K562 (cell line): ENCODE measurements around the gene ZNF705A. TPM values are rescaled to one million over a fixed set of nuclear protein-coding genes. Genes with fewer than 3 reads are reported as not detected.
"Not testable (repeated sequence)": the region's sequence is repeated elsewhere in the genome, so short reads cannot be mapped to it uniquely, and the experiment has no call there.

Source experiments
- ATAC-seq: fragments of 200-7000 bp; cut with Tn5 transposase; 3 replicates; pipeline ENCODE4 v1.9.1; 2020; ENCODE audit warnings: moderate library complexity
- BruUV-seq: library from RNA; stranded (reverse); fragments of 400-500 nt; replicated peaks from 2 replicates; lab custom pipeline; 2021; lab: Mats Ljungman, UMichigan
- CTCF ChIA-PET: fragments of 300-600 bp; formaldehyde crosslinking; extraction: SDS; loops from one replicate; lab custom pipeline; 2021; ENCODE audit warnings: low intra/inter-chr PET ratio; lab: Yijun Ruan, JAX
- POLR2A ChIA-PET: fragments of 300-600, 350-650 bp; sonication (Branson Sonifier 250); formaldehyde crosslinking; extraction: SDS; loops from one replicate; lab custom pipeline; 2021; ENCODE audit warnings: antibody characterized with exemption, inconsistent platforms; lab: Yijun Ruan, JAX
- DNase-seq, 4 experiments: peaks; one replicate each; pipeline versions ENCODE4 v3.0.0 to v3.0.0-alpha.2; 2011 to 2018; ENCODE audit warnings: low spot score in 3 of 4, mixed read lengths in 3 of 4; ENCODE audit errors: extremely low read depth in 1 of 4
- FAIRE-seq: peaks from 2 replicates; lab custom pipeline; 2011; peaks lifted over from hg19 to GRCh38; lab: Jason Lieb, UNC
- H2AFZ ChIP-seq: 2 replicates; pipeline ENCODE4 v1.6.0; 2011; ENCODE audit warnings: low read depth, low read length, control low read depth, inconsistent platforms
- H3K27ac ChIP-seq: fragments of 200-600 bp; 3 replicates; pipeline ENCODE4 v1.8.0; 2011; ENCODE audit warnings: low read depth, mild to moderate bottlenecking, control low read depth, inconsistent platforms, low read length, moderate library complexity, mixed read lengths; ENCODE audit errors: extremely low read depth
- H3K27me3 ChIP-seq, 2 experiments: fragments of 300-600 bp in 1 of 2; 2 replicates in 1 of 2; 3 replicates in 1 of 2; pipeline versions ENCODE4 v1.6.0 to v1.8.0; 2011; ENCODE audit warnings: inconsistent platforms in 2 of 2, low read length in 2 of 2, mild to moderate bottlenecking in 1 of 2, mixed read lengths in 1 of 2, moderate library complexity in 1 of 2; ENCODE audit not compliant: control insufficient read depth in 2 of 2, insufficient read depth in 2 of 2
- H3K36me3 ChIP-seq: fragments of 300-600 bp; 3 replicates; pipeline ENCODE4 v1.8.0; 2011; ENCODE audit warnings: mild to moderate bottlenecking, low read length, inconsistent platforms; ENCODE audit not compliant: control insufficient read depth, insufficient read depth
- H3K4me1 ChIP-seq, 2 experiments: fragments of 200-600 bp in 1 of 2; replicated peaks in 1 of 2; 2 replicates in 1 of 2; 3 replicates in 1 of 2; pipeline versions ENCODE4 v1.5.1 to v1.8.0; 2011; ENCODE audit warnings: inconsistent platforms in 2 of 2, low read length in 2 of 2, mild to moderate bottlenecking in 1 of 2, mixed read lengths in 1 of 2, moderate library complexity in 1 of 2; ENCODE audit not compliant: control insufficient read depth in 2 of 2, insufficient read depth in 2 of 2
- H3K4me2 ChIP-seq: 2 replicates; pipeline ENCODE4 v1.6.1; 2011; ENCODE audit warnings: low read length, control low read depth, inconsistent platforms, mixed read lengths; ENCODE audit not compliant: insufficient read depth
- H3K4me3 ChIP-seq: fragments of 200-600 bp; sonication (generic), shearing (Covaris generic); 2 replicates; pipeline ENCODE4 v1.5.1; 2016; ENCODE audit warnings: control low read depth, inconsistent platforms
- H3K79me2 ChIP-seq: fragments of 200-600 bp; 3 replicates; pipeline ENCODE4 v1.8.0; 2011; ENCODE audit warnings: low read length, inconsistent platforms; ENCODE audit not compliant: control insufficient read depth, insufficient read depth
- H3K9ac ChIP-seq, 2 experiments: 2 replicates each; pipeline versions ENCODE4 v1.6.0 to v1.6.1; 2011; ENCODE audit warnings: low read depth in 2 of 2, low read length in 2 of 2, control low read depth in 1 of 2, inconsistent platforms in 1 of 2, mild to moderate bottlenecking in 1 of 2, mixed read lengths in 1 of 2; ENCODE audit not compliant: insufficient read depth in 1 of 2
- H3K9me1 ChIP-seq: one replicate; pipeline ENCODE4 v1.6.0; 2011; ENCODE audit warnings: inconsistent platforms, mild to moderate bottlenecking, low read length, moderate library complexity; ENCODE audit not compliant: control insufficient read depth, insufficient read depth
- H3K9me3 ChIP-seq: replicated peaks from 2 replicates; pipeline ENCODE4 v1.5.1; 2011; ENCODE audit warnings: low read depth, low read length, inconsistent platforms; ENCODE audit not compliant: control insufficient read depth, insufficient read depth
- H4K20me1 ChIP-seq: replicated peaks from 2 replicates; pipeline ENCODE4 v1.6.1; 2011; ENCODE audit warnings: low read length, inconsistent platforms, mixed read lengths; ENCODE audit not compliant: control insufficient read depth, insufficient read depth
- WGBS: fragments of 100-300 bp; shearing (Covaris generic); methylation state at CpG from one replicate; pipeline ENCODE4 v1.1.6; 2016; ENCODE audit warnings: low coverage, mixed read lengths; ENCODE audit not compliant: insufficient coverage; ENCODE audit errors: missing lambda C conversion rate; 5-methylcytosine and 5-hydroxymethylcytosine counted together
- in situ Hi-C: fragments of 300-500 bp; cut with MboI; formaldehyde crosslinking; loops from 4 replicates; pipeline ENCODE4 v1.15.0; 2018; ENCODE audit warnings: inconsistent platforms, mixed read lengths
- intact Hi-C: fragments of 100-400 bp; cut with micrococcal nuclease; formaldehyde crosslinking; loops from 2 replicates; pipeline ENCODE4 v1.14.2; 2022
- polyA plus RNA-seq, 8 experiments: library from polyadenylated mRNA; depleted of rRNA in 4 of 8; stranded (reverse) in 5 of 8; unstranded in 3 of 8; fragments of >200 nt; fragmentation: Nextera tagmentation in 2 of 8; fragmentation: Illumina TruSeq in 1 of 8; extraction: Ambion mirVana in 2 of 8; extraction: Trizol in 1 of 8; gene quantifications; 2 replicates each; pipeline versions ENCODE4 v1.2.1 to v1.2.3, GENCODE V29; 2011 to 2014; ENCODE audit warnings: inconsistent platforms in 1 of 8, missing spikeins in 1 of 8
- total RNA-seq, 7 experiments: library from RNA; depleted of rRNA in 6 of 7; stranded (reverse); fragments of >200 nt in 6 of 7; fragmentation: Illumina TruSeq in 2 of 7; extraction: Trizol in 2 of 7; gene quantifications; 2 replicates each; pipeline versions ENCODE4 v1.2.1 to v1.2.3, GENCODE V29; 2011 to 2021; ENCODE audit warnings: low replicate concordance in 1 of 7

Gene ZNF705A
- total and polyA plus RNA-seq, 9 of the 15 experiments (the other 6 are each of a cell fraction or from before 2014, with no cell fraction given) = not detected

DNA sequence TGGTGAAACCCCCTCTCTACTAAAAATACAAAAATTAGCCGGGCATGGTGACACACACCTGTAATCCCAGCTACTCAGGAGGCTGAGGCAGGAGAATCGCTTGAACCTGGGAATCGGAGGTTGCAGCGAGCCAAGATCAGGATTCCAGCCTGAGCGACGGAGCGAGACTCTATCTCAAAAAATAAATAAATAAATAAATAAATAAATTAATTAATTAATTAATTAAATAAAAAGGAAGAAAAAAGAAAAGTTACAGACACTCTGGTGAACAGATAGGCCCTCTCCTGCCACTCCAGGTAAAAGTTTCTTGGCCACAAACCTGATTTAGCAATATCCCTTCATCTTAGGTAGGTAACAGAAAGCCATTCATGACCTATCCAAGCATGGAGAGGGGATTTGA lies 26.1 kb downstream of the ZNF705A start:
- CTCF ChIA-PET, FAIRE-seq: not testable (repeated sequence)

DNA sequence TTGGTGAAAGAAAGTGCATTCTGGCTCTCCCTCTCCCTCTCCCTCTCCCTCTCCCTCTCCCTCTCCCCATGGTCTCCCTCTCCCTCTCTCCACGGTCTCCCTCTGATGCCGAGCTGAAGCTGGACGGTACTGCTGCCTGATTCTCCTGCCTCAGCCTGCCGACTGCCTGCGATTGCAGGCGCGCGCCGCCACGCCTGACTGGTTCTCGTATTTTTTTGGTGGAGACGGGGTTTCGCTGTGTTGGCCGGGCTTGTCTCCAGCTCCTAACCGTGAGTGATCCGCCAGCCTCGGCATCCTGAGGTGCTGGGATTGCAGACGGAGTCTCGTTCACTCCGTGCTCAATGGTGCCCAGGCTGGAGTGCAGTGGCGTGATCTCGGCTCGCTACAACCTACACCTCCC lies 26.5 kb downstream of the ZNF705A start:
- H3K9me3 ChIP-seq, DNase-seq, POLR2A ChIA-PET, in situ Hi-C loops, H3K27ac ChIP-seq, H3K9ac ChIP-seq, H3K36me3 ChIP-seq, BruUV-seq, H3K4me2 ChIP-seq, intact Hi-C loops, H3K9me1 ChIP-seq, H4K20me1 ChIP-seq, H3K27me3 ChIP-seq, H3K4me3 ChIP-seq, FAIRE-seq, H2AFZ ChIP-seq, H3K79me2 ChIP-seq, ATAC-seq, CTCF ChIA-PET, H3K4me1 ChIP-seq: not testable (repeated sequence)
- 47% methylated on average over 3 of the region's 23 CpGs for WGBS

More for the DNA sequence above, 26.1 kb downstream of the ZNF705A start:
- intact Hi-C loops, H3K9ac ChIP-seq, H4K20me1 ChIP-seq, H3K4me2 ChIP-seq, in situ Hi-C loops, BruUV-seq, POLR2A ChIA-PET, H3K27ac ChIP-seq, H3K27me3 ChIP-seq, H3K9me1 ChIP-seq, H3K79me2 ChIP-seq, H3K4me1 ChIP-seq, H3K4me3 ChIP-seq, H2AFZ ChIP-seq, H3K36me3 ChIP-seq, H3K9me3 ChIP-seq, ATAC-seq, DNase-seq: not testable (repeated sequence)
- 68% methylated on average over 5 of the region's 7 CpGs for WGBS

DNA sequence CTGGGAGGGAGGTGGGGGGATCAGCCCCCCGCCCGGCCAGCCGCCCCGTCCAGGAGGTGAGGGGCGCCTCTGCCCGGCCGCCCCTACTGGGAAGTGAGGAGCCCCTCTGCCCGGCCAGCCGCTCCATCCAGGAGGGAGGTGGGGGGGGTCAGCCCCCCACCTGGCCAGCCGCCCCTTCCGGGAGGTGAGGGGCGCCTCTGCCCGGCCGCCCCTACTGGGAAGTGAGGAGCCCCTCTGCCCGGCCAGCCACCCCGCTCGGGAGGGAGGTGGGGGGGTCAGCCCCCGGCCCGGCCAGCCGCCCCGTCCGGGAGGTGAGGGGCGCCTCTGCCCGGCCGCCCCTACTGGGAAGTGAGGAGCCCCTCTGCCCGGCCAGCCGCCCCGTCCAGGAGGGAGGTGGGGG lies 27.4 kb downstream of the ZNF705A start:
- ATAC-seq, BruUV-seq, POLR2A ChIA-PET, in situ Hi-C loops, H3K4me3 ChIP-seq, H3K36me3 ChIP-seq, H2AFZ ChIP-seq, H3K27me3 ChIP-seq, H3K4me1 ChIP-seq, H3K9me1 ChIP-seq, intact Hi-C loops, DNase-seq, H3K9me3 ChIP-seq, H4K20me1 ChIP-seq, H3K9ac ChIP-seq, H3K27ac ChIP-seq, H3K79me2 ChIP-seq, FAIRE-seq, CTCF ChIA-PET, H3K4me2 ChIP-seq: not testable (repeated sequence)
- WGBS = no CpG with 5 or more reads among the region's 28 CpGs
